Left lung (tissue), 10 donors: ENCODE results near the gene COMMD2. TPM values are rescaled to one million over a fixed set of nuclear protein-coding genes. Genes with fewer than 3 reads are reported as not detected.

ENCODE experiments used
- ATAC-seq: fragments of 200-7000 bp; cut with Tn5 transposase; one replicate; pipeline ENCODE4 v1.9.1; 2020; ENCODE audit warnings: moderate library complexity
- DNase-seq, 4 donors: peaks; one replicate each; pipeline ENCODE4 v3.0.0-alpha.2; 2013 to 2020
- H3K27ac ChIP-seq, 2 donors: fragments of 200-600 bp; sonication (generic) in 1 of 2; one replicate each; pipeline versions ENCODE4 v1.5.0 to v1.8.0; 2020 to 2021
- H3K27me3 ChIP-seq, 2 donors: fragments of 200-600 bp; sonication (generic) in 1 of 2; one replicate each; pipeline versions ENCODE4 v1.5.0 to v1.8.0; 2020 to 2021
- H3K36me3 ChIP-seq, 2 donors: fragments of 200-600 bp; sonication (generic) in 1 of 2; one replicate each; pipeline versions ENCODE4 v1.5.0 to v1.8.0; 2020 to 2021
- H3K4me1 ChIP-seq, 2 donors: fragments of 200-600 bp; one replicate each; pipeline ENCODE4 v1.8.0; 2021
- H3K4me3 ChIP-seq, 2 donors: fragments of 200-600 bp; sonication (generic) in 1 of 2; one replicate each; pipeline versions ENCODE4 v1.5.0 to v1.8.0; 2020 to 2021; ENCODE audit warnings: mild to moderate bottlenecking in 1 of 2
- H3K9me3 ChIP-seq, 2 donors: fragments of 200-600 bp; sonication (generic) in 1 of 2; one replicate each; pipeline versions ENCODE4 v1.5.0 to v1.8.0; 2020 to 2021
- CTCF ChIP-seq, 2 donors: fragments of 200-600 bp; sonication (generic) in 1 of 2; IDR thresholded peaks; one replicate each; pipeline versions ENCODE4 v1.5.0 to v1.8.0; 2021; ENCODE audit warnings: antibody characterized with exemption in 2 of 2
- intact Hi-C, 2 donors: fragments of 100-400 bp; cut with DNase I; formaldehyde crosslinking; loops; one replicate each; pipeline versions ENCODE4 v1.11.2 to v1.14.2; 2022
- polyA plus RNA-seq, 6 donors: library from polyadenylated mRNA; unstranded; fragments of 120-200 nt; gene quantifications; one replicate each; pipeline ENCODE4 v1.2.1, GENCODE V29; 2013; ENCODE audit not compliant: insufficient read length in 6 of 6
- total RNA-seq, 2 donors: library from RNA; stranded (reverse); fragmentation: NEBNext Ultra II Directional; extraction: Animal tissue kit (Norgen Biotek cat#: 25700); gene quantifications; one replicate each; pipeline ENCODE4 v1.2.1, GENCODE V29; 2021
- donor health status: DM: no; HTN: yes; CAD: no.
- donor health status: DM: no; HTN: no; CAD: no.

Gene COMMD2
- total and polyA plus RNA-seq, 8 donors, result 43.1 to 63.8 (median 57.2) TPM

GRCh38 chr3:149765762-149766334 is 13.6 kb upstream of the COMMD2 start:
- H3K27me3 ChIP-seq, result peaks cover 0 to 8% of the 10 kb centered on the region in 2 donors
- H3K9me3 ChIP-seq, result no peaks in the 10 kb centered on the region
- no peak overlapping the region for H3K4me3 ChIP-seq
- ATAC-seq (peak; percentile 58), DNase-seq (peak in 1 of 4 donors; percentile 25)
- intact Hi-C loops, result no loop called here
- peak; percentile 23 to 37 for TF ChIP-seq CTCF (IDR thresholded peaks at IDR 0.05)
- H3K36me3 ChIP-seq, result no peaks in the 10 kb centered on the region
- no peak overlapping the region for H3K27ac ChIP-seq
- H3K4me1 ChIP-seq, result no peaks in the 10 kb centered on the region

- TF ChIP-seq CTCF (IDR thresholded peaks at IDR 0.05), result no peak
- DNase-seq (no peak), ATAC-seq (no peak)
- no peaks in the 10 kb centered on the region for H3K36me3 ChIP-seq
- intact Hi-C loops, result no loop called here
- H3K4me3 ChIP-seq, result no peak overlapping the region
- no peaks in the 10 kb centered on the region for H3K9me3 ChIP-seq
- H3K27ac ChIP-seq, result no peak overlapping the region
- H3K4me1 ChIP-seq, result no peaks in the 10 kb centered on the region
- peaks cover 0 to 8% of the 10 kb centered on the region in 2 donors for H3K27me3 ChIP-seq
These were observed 12.0 kb upstream of the COMMD2 start for GRCh38 chr3:149764302-149764701.

GRCh38 chr3:149763565-149764195 is 11.4 kb upstream of the COMMD2 start:
- Histone ChIP-seq H3K36me3 (no peaks in the 10 kb centered on the region), H3K27me3 (peaks cover 0 to 8% of the 10 kb centered on the region in 2 donors), H3K4me1 (no peaks in the 10 kb centered on the region), H3K4me3 (no peak overlapping the region), H3K9me3 (no peaks in the 10 kb centered on the region), H3K27ac (no peak overlapping the region)
- TF ChIP-seq CTCF (IDR thresholded peaks at IDR 0.05), result no peak
- ATAC-seq (no peak), DNase-seq (no peak)
- intact Hi-C loops, result no loop called here

GRCh38 chr3:149753717-149754116 is 1.4 kb upstream of the COMMD2 start:
- intact Hi-C loops, result no loop called here
- H3K27me3 ChIP-seq, result no peaks in the 10 kb centered on the region
- peaks cover 0 to 8% of the 10 kb centered on the region in 2 donors for H3K36me3 ChIP-seq
- H3K27ac ChIP-seq, result no peak overlapping the region
- H3K4me1 ChIP-seq, result peaks cover 0 to 24% of the 10 kb centered on the region in 2 donors
- no peak overlapping the region for H3K4me3 ChIP-seq
- no peak for DNase-seq
- no peaks in the 10 kb centered on the region for H3K9me3 ChIP-seq
- no peak for ATAC-seq
- no peak for TF ChIP-seq CTCF (IDR thresholded peaks at IDR 0.05)

- H3K36me3 ChIP-seq, result peaks cover 0 to 17% of the 10 kb centered on the region in 2 donors
- no peak for DNase-seq
- peak overlapping the region; percentile 68 to 86 for H3K4me3 ChIP-seq
- intact Hi-C loops, result no loop called here
- peak overlapping the region; percentile 35 to 78 for H3K27ac ChIP-seq
- H3K9me3 ChIP-seq, result no peaks in the 10 kb centered on the region
- H3K4me1 ChIP-seq, result peaks cover 0 to 24% of the 10 kb centered on the region in 2 donors
- no peak for ATAC-seq
- no peaks in the 10 kb centered on the region for H3K27me3 ChIP-seq
- no peak for TF ChIP-seq CTCF (IDR thresholded peaks at IDR 0.05)
These were observed 473 bp upstream of the COMMD2 start for GRCh38 chr3:149752788-149753136.
